ENCODE results near the gene ALK.

- no peak for TF ChIP-seq CTCF (IDR thresholded peaks at IDR 0.05)
- no peak for TF ChIP-seq POLR2A (IDR thresholded peaks at IDR 0.05)
Measured at GRCh38 chr2:29433920-29434319, 487.5 kb downstream of the ALK start.
